ENCODE data around the gene VPS35L.

Gene VPS35L

DNA sequence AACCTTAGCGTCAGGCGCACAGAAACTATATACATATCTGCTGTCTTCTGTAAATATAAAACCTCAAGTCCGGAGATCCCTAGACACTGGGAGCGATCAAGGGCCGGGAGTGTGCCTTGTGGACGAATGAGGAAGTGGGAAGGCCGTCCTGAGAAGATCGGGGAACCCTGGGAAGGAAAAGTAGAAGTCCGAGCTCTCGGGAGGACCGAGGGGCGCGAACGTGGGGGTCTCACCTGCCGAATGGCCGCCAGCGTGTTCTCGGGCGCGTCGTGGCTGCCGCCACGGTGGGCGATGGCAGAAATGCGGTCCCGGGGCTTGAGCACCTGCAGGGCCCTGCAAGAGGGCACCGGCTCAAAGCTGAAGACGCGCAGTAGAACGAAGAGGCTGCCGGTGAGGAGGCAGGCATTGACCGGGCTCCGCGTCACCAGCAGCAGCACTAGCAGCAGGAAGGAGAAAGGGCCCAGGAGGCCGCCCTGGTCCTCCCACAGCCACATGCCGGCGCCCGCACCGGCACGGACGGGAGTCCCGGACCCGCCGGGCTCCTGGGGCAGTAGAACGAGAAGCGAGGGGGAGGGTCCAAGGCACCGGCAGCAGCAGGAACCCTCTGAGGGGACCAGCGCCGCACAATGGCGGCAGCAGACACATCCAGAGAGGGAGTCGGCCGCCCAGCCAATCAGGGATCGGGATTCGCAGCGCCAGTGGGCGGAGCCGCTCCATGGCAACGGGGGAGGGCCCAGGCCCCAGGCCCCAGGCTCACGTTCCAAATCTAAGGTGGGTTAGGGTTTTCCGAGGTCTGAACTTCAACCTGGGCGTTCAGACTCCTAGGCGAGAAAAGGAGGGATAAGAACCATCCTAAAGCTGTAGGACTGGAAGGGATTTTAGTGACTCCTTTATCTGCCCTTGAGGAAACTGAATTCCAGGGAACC, 33.8 kb upstream of the VPS35L start, which contains the start of gene GDE1:
Gene GDE1, minus strand, starts transcription at position 628 of the 926 bp plus-strand sequence. Its CDS starts 134 bp downstream, at position 494.
- Histone ChIP-seq H3K4me1 (ENCODE audit: control insufficient read depth, insufficient read depth, low read length) (peaks cover 35% of the 10 kb centered on the region), H3K9me3 (ENCODE audit: control insufficient read depth in 2 of 2, low read length in 2 of 2) (no peaks in the 10 kb centered on the region), H3K27me3 (ENCODE audit: control insufficient read depth in 1 of 2, insufficient read depth in 2 of 2, low read length in 2 of 2) (no peaks in the 10 kb centered on the region), H3K36me3 (ENCODE audit: control insufficient read depth in 2 of 2, insufficient read depth in 2 of 2, low read length in 2 of 2) (peaks cover 1 to 3% of the 10 kb centered on the region in 2 donors), H3K27ac (ENCODE audit: low read length) (peak within 1 kb of the TSS; percentile 86), H3K9ac (ENCODE audit: low read length in 2 of 2) (peak within 1 kb of the TSS; percentile 86), H3K4me3 (ENCODE audit: low read length in 2 of 2) (peak within 1 kb of the TSS; percentile 85 to 95)

DNA sequence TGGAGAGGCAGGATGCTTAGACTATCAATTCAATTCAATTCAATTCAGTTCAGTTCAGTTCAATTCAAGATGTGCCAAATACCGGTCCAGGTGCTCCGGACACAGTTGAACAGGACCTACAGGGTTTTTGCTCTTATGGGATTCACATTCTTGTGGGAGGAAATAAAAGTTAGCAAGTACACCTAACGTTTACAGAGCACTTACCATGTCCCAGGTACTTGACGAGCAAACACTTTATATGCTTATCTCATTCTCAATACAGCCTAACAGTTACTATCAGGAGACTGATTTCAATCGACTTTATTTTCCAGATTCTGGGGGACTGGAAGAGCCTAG, 33.1 kb upstream of the VPS35L start:
- Histone ChIP-seq H3K4me3 (ENCODE audit: low read length in 2 of 2) (peak overlapping the region; percentile 85 to 95), H3K27me3 (ENCODE audit: control insufficient read depth in 1 of 2, insufficient read depth in 2 of 2, low read length in 2 of 2) (no peaks in the 10 kb centered on the region), H3K9me3 (ENCODE audit: control insufficient read depth in 2 of 2, low read length in 2 of 2) (no peaks in the 10 kb centered on the region), H3K36me3 (ENCODE audit: control insufficient read depth in 2 of 2, insufficient read depth in 2 of 2, low read length in 2 of 2) (no peaks in the 10 kb centered on the region), H3K4me1 (ENCODE audit: control insufficient read depth, insufficient read depth, low read length) (peaks cover 35% of the 10 kb centered on the region), H3K9ac (ENCODE audit: low read length in 2 of 2) (peak overlapping the region in 1 of 2 donors; percentile 86), H3K27ac (ENCODE audit: low read length) (peak overlapping the region; percentile 86)

DNA sequence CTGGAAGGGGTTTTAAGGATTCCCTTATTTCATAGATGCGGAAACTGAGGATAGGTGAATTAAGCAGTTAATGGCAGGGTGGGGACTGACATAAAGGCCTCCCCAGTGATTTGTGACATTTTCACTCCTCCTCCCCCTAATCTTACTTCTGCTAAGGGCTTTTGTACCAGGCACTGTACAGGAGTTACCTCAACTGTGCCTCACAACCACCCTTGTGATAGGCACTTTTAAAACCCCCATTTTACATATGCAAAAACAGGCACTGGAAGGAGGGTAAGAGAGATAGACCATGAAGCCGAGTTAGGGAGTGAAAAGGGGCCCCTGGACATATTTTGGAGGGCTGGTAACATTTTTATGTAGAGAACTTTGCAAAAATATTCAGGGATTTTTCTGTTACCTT, 32.7 kb upstream of the VPS35L start:
- no peak overlapping the region for H3K9ac ChIP-seq (ENCODE audit: low read length in 2 of 2)
- H3K9me3 ChIP-seq (ENCODE audit: control insufficient read depth in 2 of 2, low read length in 2 of 2) = no peaks in the 10 kb centered on the region
- H3K4me1 ChIP-seq (ENCODE audit: control insufficient read depth, insufficient read depth, low read length) = peaks cover 35% of the 10 kb centered on the region
- no peaks in the 10 kb centered on the region for H3K36me3 ChIP-seq (ENCODE audit: control insufficient read depth in 2 of 2, insufficient read depth in 2 of 2, low read length in 2 of 2)
- no peaks in the 10 kb centered on the region for H3K27me3 ChIP-seq (ENCODE audit: control insufficient read depth in 1 of 2, insufficient read depth in 2 of 2, low read length in 2 of 2)
- no peak overlapping the region for H3K4me3 ChIP-seq (ENCODE audit: low read length in 2 of 2)
- H3K27ac ChIP-seq (ENCODE audit: low read length) = peak overlapping the region; percentile 86

GRCh38 chr16:19523184-19523558, 32.3 kb upstream of the VPS35L start:
- no peaks in the 10 kb centered on the region for H3K27me3 ChIP-seq (ENCODE audit: control insufficient read depth in 1 of 2, insufficient read depth in 2 of 2, low read length in 2 of 2)
- H3K4me1 ChIP-seq (ENCODE audit: control insufficient read depth, insufficient read depth, low read length) = peaks cover 35% of the 10 kb centered on the region
- no peak overlapping the region for H3K9ac ChIP-seq (ENCODE audit: low read length in 2 of 2)
- peaks cover 0 to 2% of the 10 kb centered on the region in 2 donors for H3K36me3 ChIP-seq (ENCODE audit: control insufficient read depth in 2 of 2, insufficient read depth in 2 of 2, low read length in 2 of 2)
- H3K27ac ChIP-seq (ENCODE audit: low read length) = no peak overlapping the region
- H3K4me3 ChIP-seq (ENCODE audit: low read length in 2 of 2) = peak overlapping the region in 1 of 2 donors; percentile 94
- no peaks in the 10 kb centered on the region for H3K9me3 ChIP-seq (ENCODE audit: control insufficient read depth in 2 of 2, low read length in 2 of 2)

DNA sequence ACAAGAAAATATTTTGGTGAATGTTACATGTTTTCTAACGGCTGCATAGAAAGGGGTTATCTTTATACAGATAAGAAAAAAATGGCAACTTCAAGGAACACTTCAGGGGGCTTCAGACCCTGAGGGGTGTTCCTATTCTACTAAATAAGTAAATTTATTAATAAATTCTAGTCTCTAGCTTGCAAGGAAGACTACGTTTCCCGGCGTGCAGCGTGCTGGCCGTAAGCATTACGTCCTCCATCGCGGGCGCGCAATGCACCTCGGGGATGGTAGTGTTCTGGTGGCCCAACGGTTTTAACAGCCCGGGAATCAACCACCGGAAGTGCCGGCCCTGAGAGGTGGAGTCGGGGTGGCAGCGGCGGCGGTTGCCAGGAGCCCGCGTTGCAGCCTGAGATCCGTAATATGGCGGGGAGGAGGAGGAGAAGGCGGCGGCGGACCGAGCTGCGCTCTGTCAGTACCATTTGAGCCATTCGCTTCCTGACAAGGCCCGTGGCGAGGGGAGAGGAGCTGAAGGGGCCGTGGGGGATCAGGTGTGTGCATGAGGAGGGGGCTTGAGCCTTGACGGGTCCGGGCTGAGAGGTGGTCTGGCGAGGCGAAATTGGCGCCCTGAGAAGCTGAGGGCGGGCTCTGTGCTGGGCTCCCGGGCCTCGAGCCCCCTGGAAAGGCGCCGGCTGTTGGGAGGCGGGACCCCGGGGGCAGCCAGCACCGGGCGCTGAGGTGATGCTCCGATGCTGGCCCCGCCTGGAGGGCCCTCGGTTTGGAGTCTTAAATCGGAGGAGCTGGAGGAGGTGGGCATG, 31.7 kb upstream of the VPS35L start, which contains the start of gene CCP110:
Gene CCP110, plus strand, starts transcription at position 384 of the 797 bp plus-strand sequence. CDS start 3,940 bp downstream, outside the sequence.
- peak within 1 kb of the TSS; percentile 75 to 94 for H3K4me3 ChIP-seq (ENCODE audit: low read length in 2 of 2)
- peaks cover 35% of the 10 kb centered on the region for H3K4me1 ChIP-seq (ENCODE audit: control insufficient read depth, insufficient read depth, low read length)
- peak within 1 kb of the TSS; percentile 72 to 73 for H3K9ac ChIP-seq (ENCODE audit: low read length in 2 of 2)
- H3K9me3 ChIP-seq (ENCODE audit: control insufficient read depth in 2 of 2, low read length in 2 of 2) = no peaks in the 10 kb centered on the region
- no peak within 1 kb of the TSS for H3K27ac ChIP-seq (ENCODE audit: low read length)
- peaks cover 0 to 8% of the 10 kb centered on the region in 2 donors for H3K36me3 ChIP-seq (ENCODE audit: control insufficient read depth in 2 of 2, insufficient read depth in 2 of 2, low read length in 2 of 2)
- no peaks in the 10 kb centered on the region for H3K27me3 ChIP-seq (ENCODE audit: control insufficient read depth in 1 of 2, insufficient read depth in 2 of 2, low read length in 2 of 2)

DNA sequence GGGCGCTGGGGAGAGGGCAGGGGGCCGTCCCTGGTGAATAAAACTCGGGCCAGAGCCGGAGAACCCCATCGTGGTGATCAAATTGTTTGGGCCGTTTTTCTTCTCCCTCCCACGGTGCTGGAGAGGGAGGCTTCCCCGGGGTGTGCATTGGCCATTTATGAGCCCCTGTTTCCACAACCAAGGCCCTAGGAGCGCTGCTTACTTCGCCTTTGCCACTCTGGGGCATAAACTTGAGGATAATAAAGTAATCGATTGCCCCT, 31.2 kb upstream of the VPS35L start:
- Histone ChIP-seq H3K4me1 (ENCODE audit: control insufficient read depth, insufficient read depth, low read length) (peaks cover 35% of the 10 kb centered on the region), H3K9ac (ENCODE audit: low read length in 2 of 2) (peak overlapping the region; percentile 72 to 73), H3K9me3 (ENCODE audit: control insufficient read depth in 2 of 2, low read length in 2 of 2) (no peaks in the 10 kb centered on the region), H3K27me3 (ENCODE audit: control insufficient read depth in 1 of 2, insufficient read depth in 2 of 2, low read length in 2 of 2) (no peaks in the 10 kb centered on the region), H3K36me3 (ENCODE audit: control insufficient read depth in 2 of 2, insufficient read depth in 2 of 2, low read length in 2 of 2) (peaks cover 0 to 8% of the 10 kb centered on the region in 2 donors), H3K4me3 (ENCODE audit: low read length in 2 of 2) (peak overlapping the region; percentile 75 to 94), H3K27ac (ENCODE audit: low read length) (no peak overlapping the region)

DNA sequence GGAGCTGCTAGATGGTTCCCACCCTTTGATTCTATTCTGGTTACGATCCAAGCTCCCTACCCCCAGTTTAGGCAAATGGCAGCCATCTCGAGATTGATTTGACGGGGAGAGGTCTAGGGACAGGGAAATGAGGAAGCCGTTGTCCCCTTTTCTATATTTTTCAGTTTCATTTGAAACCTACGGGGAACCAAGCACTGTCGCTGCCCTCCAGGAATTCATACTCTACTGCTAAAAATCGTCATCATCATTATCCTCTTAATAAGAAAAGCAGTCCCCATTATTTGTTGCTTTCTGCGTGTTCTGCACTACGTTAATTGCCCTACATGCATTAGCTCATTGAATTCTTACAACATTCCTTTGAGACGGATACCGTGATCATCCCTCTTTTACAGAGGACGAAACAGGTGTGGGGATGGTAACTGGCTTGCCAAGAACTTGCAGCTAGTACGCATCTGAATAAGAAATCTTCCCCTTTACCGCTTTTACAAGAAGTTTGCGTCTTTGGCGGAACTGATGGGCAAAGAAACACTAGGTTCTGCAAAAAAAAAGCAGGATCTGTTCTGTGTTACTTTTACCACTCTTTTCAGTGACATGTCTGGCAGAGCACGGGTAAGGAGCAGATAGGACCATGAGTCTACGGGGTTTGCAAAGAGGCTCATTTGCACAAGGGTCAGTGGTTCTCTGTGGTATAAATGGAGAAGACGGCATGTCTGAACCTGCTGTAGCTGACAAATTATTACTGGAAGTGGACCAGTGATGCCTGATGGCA, 30.7 kb upstream of the VPS35L start:
- Histone ChIP-seq H3K9me3 (ENCODE audit: control insufficient read depth in 2 of 2, low read length in 2 of 2) (no peaks in the 10 kb centered on the region), H3K27ac (ENCODE audit: low read length) (no peak overlapping the region), H3K4me3 (ENCODE audit: low read length in 2 of 2) (peak overlapping the region; percentile 75 to 94), H3K27me3 (ENCODE audit: control insufficient read depth in 1 of 2, insufficient read depth in 2 of 2, low read length in 2 of 2) (no peaks in the 10 kb centered on the region), H3K4me1 (ENCODE audit: control insufficient read depth, insufficient read depth, low read length) (peaks cover 33% of the 10 kb centered on the region), H3K9ac (ENCODE audit: low read length in 2 of 2) (peak overlapping the region; percentile 72 to 73), H3K36me3 (ENCODE audit: control insufficient read depth in 2 of 2, insufficient read depth in 2 of 2, low read length in 2 of 2) (peaks cover 0 to 8% of the 10 kb centered on the region in 2 donors)

- H3K27ac ChIP-seq (ENCODE audit: low read length) = no peak overlapping the region
Observed at GRCh38 chr16:19525385-19525723, 30.1 kb upstream of the VPS35L start.

GRCh38 chr16:19527161-19527560, 28.3 kb upstream of the VPS35L start:
- Histone ChIP-seq H3K9ac (ENCODE audit: low read length in 2 of 2) (no peak overlapping the region), H3K4me3 (ENCODE audit: low read length in 2 of 2) (no peak overlapping the region), H3K27ac (ENCODE audit: low read length) (no peak overlapping the region)

More at GRCh38 chr16:19525385-19525723, 30.1 kb upstream of the VPS35L start:
- Histone ChIP-seq H3K4me3 (ENCODE audit: low read length in 2 of 2) (peak overlapping the region; percentile 75 to 94), H3K9ac (ENCODE audit: low read length in 2 of 2) (peak overlapping the region in 1 of 2 donors; percentile 73), H3K9me3 (ENCODE audit: control insufficient read depth in 2 of 2, low read length in 2 of 2) (no peaks in the 10 kb centered on the region), H3K27me3 (ENCODE audit: control insufficient read depth in 1 of 2, insufficient read depth in 2 of 2, low read length in 2 of 2) (no peaks in the 10 kb centered on the region), H3K4me1 (ENCODE audit: control insufficient read depth, insufficient read depth, low read length) (peaks cover 28% of the 10 kb centered on the region), H3K36me3 (ENCODE audit: control insufficient read depth in 2 of 2, insufficient read depth in 2 of 2, low read length in 2 of 2) (peaks cover 0 to 8% of the 10 kb centered on the region in 2 donors)

GRCh38 chr16:19528666-19529065, 26.8 kb upstream of the VPS35L start:
- H3K4me1 ChIP-seq (ENCODE audit: control insufficient read depth, insufficient read depth, low read length) = peaks cover 12% of the 10 kb centered on the region
- H3K9me3 ChIP-seq (ENCODE audit: control insufficient read depth in 2 of 2, low read length in 2 of 2) = no peaks in the 10 kb centered on the region
- no peak overlapping the region for H3K27ac ChIP-seq (ENCODE audit: low read length)
- no peaks in the 10 kb centered on the region for H3K27me3 ChIP-seq (ENCODE audit: control insufficient read depth in 1 of 2, insufficient read depth in 2 of 2, low read length in 2 of 2)
- H3K4me3 ChIP-seq (ENCODE audit: low read length in 2 of 2) = no peak overlapping the region
- H3K36me3 ChIP-seq (ENCODE audit: control insufficient read depth in 2 of 2, insufficient read depth in 2 of 2, low read length in 2 of 2) = peaks cover 5 to 8% of the 10 kb centered on the region in 2 donors
- no peak overlapping the region for H3K9ac ChIP-seq (ENCODE audit: low read length in 2 of 2)

More at GRCh38 chr16:19527161-19527560, 28.3 kb upstream of the VPS35L start:
- Histone ChIP-seq H3K36me3 (ENCODE audit: control insufficient read depth in 2 of 2, insufficient read depth in 2 of 2, low read length in 2 of 2) (peaks cover 3 to 8% of the 10 kb centered on the region in 2 donors), H3K4me1 (ENCODE audit: control insufficient read depth, insufficient read depth, low read length) (peaks cover 16% of the 10 kb centered on the region), H3K27me3 (ENCODE audit: control insufficient read depth in 1 of 2, insufficient read depth in 2 of 2, low read length in 2 of 2) (no peaks in the 10 kb centered on the region), H3K9me3 (ENCODE audit: control insufficient read depth in 2 of 2, low read length in 2 of 2) (no peaks in the 10 kb centered on the region)
